Measurements from ENCODE around the gene ATP6V1B1.
"Not testable (repeated sequence)": the region's sequence is repeated elsewhere in the genome, so short reads cannot be mapped to it uniquely, and the experiment has no call there.

ATP6V1B1 gene

GRCh38 chr2:70994009-70994698, 58.5 kb downstream of the ATP6V1B1 start:
- DNase-seq, result no peak

DNA sequence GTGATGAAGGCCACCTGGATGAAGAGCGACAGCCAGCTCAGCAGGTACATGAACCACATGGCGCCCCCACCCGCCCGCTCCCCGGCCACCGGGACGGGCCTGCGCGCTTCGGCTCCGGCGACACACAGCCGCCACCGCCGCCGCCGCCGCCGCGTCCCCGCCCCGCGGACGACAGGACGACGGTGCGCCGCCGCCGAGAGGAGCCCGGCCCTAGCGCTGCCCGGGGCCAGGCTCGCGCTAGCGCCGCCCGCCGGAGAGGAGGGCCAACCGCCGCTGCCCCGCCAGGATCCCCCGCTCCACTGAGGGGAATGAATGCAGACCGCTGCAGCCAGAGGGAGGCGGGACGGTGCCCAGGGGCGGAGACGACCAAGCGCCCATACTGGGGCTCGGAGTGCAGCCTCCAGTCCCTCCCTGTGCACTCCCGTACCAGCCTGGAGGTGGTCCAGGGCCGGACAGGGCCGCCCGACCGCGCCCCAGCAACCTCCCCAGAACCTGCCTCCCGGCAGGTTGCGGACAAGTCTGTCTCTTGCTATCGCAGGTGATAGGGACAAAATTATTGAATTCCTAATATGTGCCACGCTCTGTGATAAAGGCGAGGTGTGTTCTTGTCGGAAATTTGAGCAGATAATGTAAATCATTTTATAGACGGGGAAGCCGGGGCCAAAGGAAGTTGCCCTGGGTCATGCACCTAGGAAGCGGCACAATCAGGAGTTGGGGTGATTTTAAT, 59.2 kb downstream of the ATP6V1B1 start, which contains the start of gene TEX261:
TEX261 (minus strand) TSS at position 175 of the 727 bp plus-strand sequence; CDS start at position 59, 116 bp downstream.
- DNase-seq, result peak; percentile 80

- DNase-seq, result peak; percentile 38
Measured at GRCh38 chr2:70995426-70995729, 59.7 kb downstream of the ATP6V1B1 start.

- DNase-seq, result not testable (repeated sequence)
Measured at GRCh38 chr2:70998885-70999284, 63.2 kb downstream of the ATP6V1B1 start.

- no peak for DNase-seq
Measured at GRCh38 chr2:70999362-70999761, 63.7 kb downstream of the ATP6V1B1 start.

DNA sequence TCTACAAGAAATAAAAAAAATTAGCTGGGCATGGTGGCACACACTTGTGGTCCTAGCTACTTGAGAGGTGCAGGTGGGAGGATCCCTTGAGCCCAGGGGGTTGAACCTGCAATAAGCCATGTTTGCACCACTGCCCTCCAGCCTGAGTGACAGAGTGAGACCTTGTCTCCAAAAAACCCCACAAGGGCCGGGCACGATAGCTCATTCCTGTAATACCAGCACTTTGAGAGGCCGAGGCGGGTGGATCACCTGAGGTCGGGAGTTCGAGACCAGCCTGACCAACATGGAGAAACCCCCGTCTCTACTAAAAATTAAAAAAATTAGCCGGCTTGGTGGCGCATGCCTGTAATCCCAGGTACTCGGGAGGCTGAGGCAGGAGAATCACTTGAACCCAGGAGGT, 64.2 kb downstream of the ATP6V1B1 start:
- not testable (repeated sequence) for DNase-seq

DNA sequence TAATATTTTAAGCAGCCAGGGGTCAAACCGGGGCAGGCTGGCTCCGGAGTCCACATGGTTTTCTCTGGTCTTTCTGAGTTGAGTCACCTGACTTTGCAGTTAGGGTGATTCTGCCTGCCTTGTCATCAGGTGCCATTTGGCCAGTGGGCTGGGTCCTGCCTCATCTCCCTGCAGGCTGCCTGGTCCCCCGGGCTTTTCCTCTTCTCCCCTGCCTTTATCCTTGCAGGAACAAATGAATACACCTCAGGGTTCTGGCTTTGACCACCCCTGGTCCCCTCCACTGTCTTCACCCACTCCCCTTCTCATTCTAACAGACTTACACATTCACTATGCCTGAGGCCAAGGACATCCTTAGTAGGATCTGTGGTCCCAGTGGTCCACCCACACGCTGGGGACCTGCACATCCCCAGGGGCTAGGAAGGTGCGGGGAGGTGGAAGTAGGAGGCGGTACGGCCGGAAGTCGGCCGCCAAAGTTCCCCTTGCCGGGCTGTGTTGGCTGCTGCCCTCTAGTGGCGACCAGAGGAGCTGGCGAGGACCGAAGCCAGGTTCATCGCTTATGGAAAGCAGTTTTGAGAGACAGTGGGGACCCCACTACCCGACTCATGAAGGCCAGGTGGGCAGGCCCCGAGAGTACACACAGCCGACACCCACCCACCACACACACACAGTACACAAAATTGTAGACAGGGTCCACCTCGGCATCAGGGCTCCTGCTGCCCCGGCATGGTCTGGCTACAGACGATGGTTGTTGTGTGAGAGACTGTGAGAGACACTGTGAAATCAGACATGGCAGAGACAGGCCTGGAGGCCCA, 65.3 kb downstream of the ATP6V1B1 start:
- peak; percentile 74 for DNase-seq

DNA sequence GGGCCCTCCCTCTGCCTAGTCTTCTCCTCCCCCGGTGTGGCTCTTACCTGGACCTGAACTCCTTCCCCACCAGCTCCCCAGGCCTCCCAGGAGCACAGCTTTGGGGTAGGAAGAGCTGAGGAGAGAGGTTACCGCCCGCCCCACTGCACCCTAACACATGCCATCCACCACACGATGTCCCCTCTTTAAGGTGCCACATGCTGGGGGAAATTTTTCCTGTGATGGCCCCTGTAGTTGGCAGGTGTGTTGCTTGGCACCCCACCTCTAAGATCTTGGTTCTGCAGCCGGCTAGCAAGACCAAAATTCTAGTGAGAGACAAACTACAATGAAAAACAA, 65.9 kb downstream of the ATP6V1B1 start:
- DNase-seq, result no peak

DNA sequence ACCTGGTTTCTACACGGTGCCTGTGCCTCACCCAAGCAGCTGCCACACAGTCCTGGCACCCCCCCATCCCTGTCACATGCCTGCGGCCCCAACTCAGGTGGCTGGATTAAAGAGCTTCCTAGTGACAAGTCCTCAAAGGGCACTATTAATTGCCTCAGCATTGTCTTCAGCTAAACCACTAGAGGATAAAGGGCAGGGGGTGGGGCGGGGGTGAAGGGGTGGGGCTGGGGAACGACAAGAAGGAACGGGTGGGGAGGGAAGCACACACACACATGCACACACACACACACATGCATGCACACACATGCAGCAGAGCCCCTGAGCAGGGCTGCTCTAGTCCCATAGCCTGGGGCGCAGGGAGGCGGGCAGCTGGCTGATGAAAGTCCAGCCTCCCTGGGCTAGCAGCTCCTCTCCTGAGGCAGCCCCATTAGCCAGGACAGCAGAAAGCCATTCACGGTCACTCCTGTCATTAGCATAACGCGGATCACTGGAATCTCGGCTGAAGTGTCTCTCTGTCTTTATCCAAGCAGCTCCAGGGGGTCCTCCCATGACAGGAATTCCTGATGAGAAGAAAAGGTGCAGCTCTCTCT, 66.4 kb downstream of the ATP6V1B1 start:
- no peak for DNase-seq

DNA sequence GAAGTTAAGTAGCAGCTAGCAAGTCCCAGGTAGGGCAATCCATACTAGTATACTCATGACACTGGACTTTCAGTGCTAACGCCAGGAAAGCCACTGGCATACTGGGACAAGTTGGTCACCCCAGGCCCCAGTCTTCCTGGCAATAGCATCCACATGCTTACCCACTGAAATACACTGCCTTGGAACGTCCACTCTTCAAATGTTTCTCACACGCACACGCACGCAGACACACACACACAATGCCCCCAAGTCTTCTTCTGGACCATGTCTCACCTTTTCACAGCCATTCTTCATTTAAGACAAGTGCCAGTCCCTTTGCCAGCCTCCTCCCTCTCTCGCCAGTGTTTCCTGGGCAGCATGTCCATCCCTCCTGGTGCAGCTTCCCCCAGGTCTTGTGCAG, 67.7 kb downstream of the ATP6V1B1 start:
- no peak for DNase-seq

- DNase-seq, result no peak
Measured at GRCh38 chr2:71003966-71004755, 68.5 kb downstream of the ATP6V1B1 start.

DNA sequence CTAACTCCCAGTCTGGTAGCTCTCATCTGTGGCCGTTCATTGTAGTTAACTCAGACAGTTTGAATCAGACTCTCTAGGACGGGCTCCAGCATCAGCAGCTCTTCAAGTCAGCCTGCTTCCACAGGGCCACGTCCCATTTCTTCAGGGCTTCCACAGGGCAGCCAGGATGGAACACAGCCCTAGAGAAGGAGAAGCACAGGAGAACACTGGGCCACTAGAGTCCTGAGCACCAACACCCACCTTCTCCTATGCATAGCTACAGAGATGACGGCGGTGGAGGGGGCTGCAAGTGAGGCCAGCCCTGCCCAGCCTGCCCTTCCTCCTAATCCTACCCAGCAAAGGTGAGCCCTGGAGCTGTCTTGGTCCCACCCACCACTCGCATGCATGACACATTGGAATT, 69.2 kb downstream of the ATP6V1B1 start:
- no peak for DNase-seq

GRCh38 chr2:71005271-71006202, 69.8 kb downstream of the ATP6V1B1 start:
- no peak for DNase-seq

DNA sequence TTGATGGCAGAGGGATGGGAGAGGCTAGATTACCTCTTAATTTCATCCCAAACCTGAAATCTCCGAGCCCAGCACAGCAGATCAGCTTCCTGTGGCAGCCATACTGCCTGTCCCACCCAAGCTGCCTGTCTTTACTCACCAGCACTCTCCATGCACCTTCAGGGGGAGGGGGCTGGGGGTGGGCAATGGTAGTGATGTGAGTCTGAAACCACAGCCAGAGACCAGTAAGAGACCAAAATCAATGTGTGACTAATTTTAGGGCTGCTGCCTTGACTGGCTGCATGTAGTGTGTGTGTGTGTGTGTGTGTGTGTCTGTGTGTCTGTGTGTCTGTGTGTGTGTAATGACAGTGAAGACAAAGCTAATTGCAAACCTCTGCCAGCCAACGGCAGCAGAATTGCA, 70.6 kb downstream of the ATP6V1B1 start:
- DNase-seq, result no peak

DNA sequence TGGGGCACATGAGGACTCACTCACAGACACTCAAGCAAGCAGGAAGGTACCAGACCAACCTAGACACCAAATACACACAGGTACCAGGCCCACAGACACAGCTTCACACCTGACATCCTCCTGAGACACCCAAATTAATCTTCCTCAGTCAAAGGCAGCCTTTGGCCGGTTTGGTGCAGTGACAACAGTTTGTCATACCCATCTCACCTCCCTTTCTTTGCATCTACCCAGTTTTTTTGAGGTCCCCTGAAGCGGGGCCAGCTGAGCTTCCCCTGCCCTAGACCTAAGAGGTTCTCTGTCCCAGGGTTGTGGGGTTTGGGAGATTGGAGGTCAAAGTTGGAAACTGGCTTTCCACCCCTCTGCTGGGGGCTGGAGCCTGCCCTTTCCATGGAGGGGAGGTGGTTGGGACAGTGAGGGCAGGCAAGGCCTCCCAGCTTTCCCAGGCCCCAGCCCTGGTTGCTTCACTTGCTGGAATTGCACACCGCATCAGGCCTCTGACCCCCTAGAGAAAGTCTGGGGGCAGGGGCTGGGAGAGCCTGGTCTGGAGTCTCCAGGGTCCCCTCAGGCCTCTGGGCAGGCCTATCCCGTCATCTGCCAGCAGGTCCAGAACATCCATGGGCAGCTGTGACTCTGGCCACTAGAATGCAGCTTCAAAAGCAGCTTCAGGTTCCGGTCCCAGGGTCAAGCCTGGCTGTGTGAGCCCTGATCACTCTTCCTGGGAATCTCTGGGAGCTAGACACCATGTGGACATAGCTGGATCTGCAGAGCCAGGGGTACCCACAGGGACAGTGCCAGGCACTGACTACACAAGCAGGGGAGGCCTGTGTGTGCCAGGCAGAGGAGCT, 71.5 kb downstream of the ATP6V1B1 start:
- DNase-seq, result no peak

GRCh38 chr2:71008342-71008741, 72.6 kb downstream of the ATP6V1B1 start:
- no peak for DNase-seq

- not testable (repeated sequence) for DNase-seq
Measured at GRCh38 chr2:71011786-71012185, 76.1 kb downstream of the ATP6V1B1 start.
